ENCODE results near the gene DOCK4.

The DOCK4 gene

GRCh38 chr7:111900283-111900682 lies 305.9 kb downstream of the DOCK4 start:
- H3K4me1 Mint-ChIP-seq (ENCODE audit: low read depth in 2 of 2): no peaks in the 10 kb centered on the region
- no peak for DNase-seq
- no peak overlapping the region for H3K4me3 Mint-ChIP-seq

GRCh38 chr7:111895049-111895448 lies 311.1 kb downstream of the DOCK4 start:
- peaks cover 0 to 6% of the 10 kb centered on the region in 2 donors for H3K27me3 Mint-ChIP-seq
- ATAC-seq (replicated peaks): no peak
- no peak overlapping the region for H3K4me3 Mint-ChIP-seq
- no peak overlapping the region for H3K27ac Mint-ChIP-seq
- no peaks in the 10 kb centered on the region for H3K36me3 Mint-ChIP-seq (ENCODE audit: insufficient read depth)
- no peak for DNase-seq
- no peaks in the 10 kb centered on the region for H3K4me1 Mint-ChIP-seq (ENCODE audit: low read depth in 2 of 2)
- H3K9me3 Mint-ChIP-seq: no peaks in the 10 kb centered on the region

More at GRCh38 chr7:111900283-111900682, 305.9 kb downstream of the DOCK4 start:
- no peak for ATAC-seq (replicated peaks)
- Mint-ChIP-seq H3K9me3 (no peaks in the 10 kb centered on the region), H3K27ac (no peak overlapping the region), H3K27me3 (peaks cover 0 to 6% of the 10 kb centered on the region in 2 donors), H3K36me3 (ENCODE audit: insufficient read depth) (no peaks in the 10 kb centered on the region)

- Mint-ChIP-seq H3K27ac (no peak overlapping the region), H3K4me3 (no peak overlapping the region), H3K9me3 (no peaks in the 10 kb centered on the region), H3K27me3 (peaks cover 0 to 6% of the 10 kb centered on the region in 2 donors), H3K4me1 (ENCODE audit: low read depth in 2 of 2) (no peaks in the 10 kb centered on the region), H3K36me3 (ENCODE audit: insufficient read depth) (no peaks in the 10 kb centered on the region)
- no peak for DNase-seq
- ATAC-seq (replicated peaks): no peak
Observed at GRCh38 chr7:111894518-111894917, 311.7 kb downstream of the DOCK4 start.

GRCh38 chr7:111893190-111893589 lies 313.0 kb downstream of the DOCK4 start:
- Mint-ChIP-seq H3K9me3 (no peaks in the 10 kb centered on the region), H3K27me3 (peaks cover 0 to 6% of the 10 kb centered on the region in 2 donors), H3K4me1 (ENCODE audit: low read depth in 2 of 2) (no peaks in the 10 kb centered on the region), H3K4me3 (no peak overlapping the region), H3K27ac (no peak overlapping the region), H3K36me3 (ENCODE audit: insufficient read depth) (no peaks in the 10 kb centered on the region)
- ATAC-seq (replicated peaks): no peak
- DNase-seq: no peak

- no peak overlapping the region for H3K4me3 Mint-ChIP-seq
- DNase-seq (no peak), ATAC-seq (replicated peaks) (no peak)
- H3K27ac Mint-ChIP-seq: no peak overlapping the region
- H3K27me3 Mint-ChIP-seq: no peaks in the 10 kb centered on the region
- no peaks in the 10 kb centered on the region for H3K9me3 Mint-ChIP-seq
- no peaks in the 10 kb centered on the region for H3K4me1 Mint-ChIP-seq (ENCODE audit: low read depth in 2 of 2)
- no peaks in the 10 kb centered on the region for H3K36me3 Mint-ChIP-seq (ENCODE audit: insufficient read depth)
Observed at GRCh38 chr7:111892588-111892987, 313.6 kb downstream of the DOCK4 start.

GRCh38 chr7:111887734-111888133 lies 318.5 kb downstream of the DOCK4 start:
- H3K27me3 Mint-ChIP-seq: no peaks in the 10 kb centered on the region

GRCh38 chr7:111886233-111886632 lies 320.0 kb downstream of the DOCK4 start:
- DNase-seq: no peak
- Mint-ChIP-seq H3K27ac (no peak overlapping the region), H3K36me3 (ENCODE audit: insufficient read depth) (no peaks in the 10 kb centered on the region), H3K27me3 (peaks cover under 1 to 7% of the 10 kb centered on the region in 2 donors), H3K4me3 (no peak overlapping the region), H3K9me3 (peaks cover 0 to 4% of the 10 kb centered on the region in 2 donors), H3K4me1 (ENCODE audit: low read depth in 2 of 2) (no peaks in the 10 kb centered on the region)
- ATAC-seq (replicated peaks): no peak

More at GRCh38 chr7:111887734-111888133, 318.5 kb downstream of the DOCK4 start:
- DNase-seq: no peak
- Mint-ChIP-seq H3K4me1 (ENCODE audit: low read depth in 2 of 2) (no peaks in the 10 kb centered on the region), H3K27ac (no peak overlapping the region), H3K9me3 (no peaks in the 10 kb centered on the region), H3K4me3 (no peak overlapping the region), H3K36me3 (ENCODE audit: insufficient read depth) (no peaks in the 10 kb centered on the region)
- ATAC-seq (replicated peaks): no peak

- DNase-seq (no peak), ATAC-seq (replicated peaks) (no peak)
- peaks cover 5 to 9% of the 10 kb centered on the region in 2 donors for H3K27me3 Mint-ChIP-seq
- peaks cover 0 to 4% of the 10 kb centered on the region in 2 donors for H3K9me3 Mint-ChIP-seq
- no peak overlapping the region for H3K27ac Mint-ChIP-seq
- H3K4me3 Mint-ChIP-seq: no peak overlapping the region
- no peaks in the 10 kb centered on the region for H3K36me3 Mint-ChIP-seq (ENCODE audit: insufficient read depth)
- no peaks in the 10 kb centered on the region for H3K4me1 Mint-ChIP-seq (ENCODE audit: low read depth in 2 of 2)
Observed at GRCh38 chr7:111883241-111883640, 323.0 kb downstream of the DOCK4 start.

- Mint-ChIP-seq H3K9me3 (peaks cover 0 to 4% of the 10 kb centered on the region in 2 donors), H3K36me3 (ENCODE audit: insufficient read depth) (no peaks in the 10 kb centered on the region), H3K4me1 (ENCODE audit: low read depth in 2 of 2) (no peaks in the 10 kb centered on the region), H3K27me3 (peaks cover 13 to 15% of the 10 kb centered on the region in 2 donors), H3K27ac (no peak overlapping the region), H3K4me3 (no peak overlapping the region)
- no peak for DNase-seq
- no peak for ATAC-seq (replicated peaks)
Observed at GRCh38 chr7:111878785-111879184, 327.4 kb downstream of the DOCK4 start.

GRCh38 chr7:111877931-111878330 lies 328.3 kb downstream of the DOCK4 start:
- DNase-seq (no peak), ATAC-seq (replicated peaks) (no peak)
- Mint-ChIP-seq H3K4me3 (no peak overlapping the region), H3K9me3 (peaks cover 0 to 4% of the 10 kb centered on the region in 2 donors), H3K27ac (no peak overlapping the region), H3K27me3 (peaks cover 13 to 17% of the 10 kb centered on the region in 2 donors), H3K36me3 (ENCODE audit: insufficient read depth) (no peaks in the 10 kb centered on the region), H3K4me1 (ENCODE audit: low read depth in 2 of 2) (no peaks in the 10 kb centered on the region)

- ATAC-seq (replicated peaks) (no peak), DNase-seq (no peak)
- Mint-ChIP-seq H3K9me3 (no peaks in the 10 kb centered on the region), H3K36me3 (ENCODE audit: insufficient read depth) (no peaks in the 10 kb centered on the region), H3K27me3 (peaks cover 8 to 13% of the 10 kb centered on the region in 2 donors), H3K4me3 (no peak overlapping the region), H3K4me1 (ENCODE audit: low read depth in 2 of 2) (no peaks in the 10 kb centered on the region), H3K27ac (no peak overlapping the region)
Observed at GRCh38 chr7:111873963-111874690, 332.1 kb downstream of the DOCK4 start.

- Mint-ChIP-seq H3K27me3 (peaks cover 8 to 13% of the 10 kb centered on the region in 2 donors), H3K36me3 (ENCODE audit: insufficient read depth) (no peaks in the 10 kb centered on the region), H3K27ac (no peak overlapping the region), H3K9me3 (no peaks in the 10 kb centered on the region), H3K4me1 (ENCODE audit: low read depth in 2 of 2) (no peaks in the 10 kb centered on the region), H3K4me3 (no peak overlapping the region)
- ATAC-seq (replicated peaks) (no peak), DNase-seq (no peak)
Observed at GRCh38 chr7:111873326-111873646, 332.9 kb downstream of the DOCK4 start.

- Mint-ChIP-seq H3K4me3 (no peak overlapping the region), H3K27me3 (peaks cover 4 to 10% of the 10 kb centered on the region in 2 donors), H3K27ac (no peak overlapping the region), H3K4me1 (ENCODE audit: low read depth in 2 of 2) (no peaks in the 10 kb centered on the region), H3K36me3 (ENCODE audit: insufficient read depth) (no peaks in the 10 kb centered on the region), H3K9me3 (no peaks in the 10 kb centered on the region)
- DNase-seq (no peak), ATAC-seq (replicated peaks) (no peak)
Observed at GRCh38 chr7:111872450-111873325, 333.5 kb downstream of the DOCK4 start.

GRCh38 chr7:111871283-111871682 lies 334.9 kb downstream of the DOCK4 start:
- no peak overlapping the region for H3K27ac Mint-ChIP-seq
- no peak overlapping the region for H3K4me3 Mint-ChIP-seq
- H3K36me3 Mint-ChIP-seq (ENCODE audit: insufficient read depth): no peaks in the 10 kb centered on the region
- DNase-seq: no peak
- peaks cover 0 to 7% of the 10 kb centered on the region in 2 donors for H3K27me3 Mint-ChIP-seq
- no peak for ATAC-seq (replicated peaks)
- H3K9me3 Mint-ChIP-seq: no peaks in the 10 kb centered on the region
- no peaks in the 10 kb centered on the region for H3K4me1 Mint-ChIP-seq (ENCODE audit: low read depth in 2 of 2)
